Common myeloid progenitor, CD34-positive (primary cell): ENCODE data around the gene IFIT5.
"Not testable (repeated sequence)": the region's sequence is repeated elsewhere in the genome, so short reads cannot be mapped to it uniquely, and the experiment has no call there.

Source experiments
- CTCF ChIA-PET: fragments of 350-600 bp; sonication (Branson Sonifier 250); formaldehyde crosslinking; loops from one replicate; lab custom pipeline; 2021; ENCODE audit warnings: antibody characterized with exemption; lab: Charles Lee
- POLR2A ChIA-PET: fragments of 350-600 bp; sonication (Branson Sonifier 250); formaldehyde crosslinking; loops from one replicate; lab custom pipeline; 2021; ENCODE audit warnings: antibody characterized with exemption; lab: Charles Lee
- DNase-seq, 3 donors: peaks; one replicate each; pipeline versions ENCODE4 v3.0.0 to v3.0.0-alpha.2; 2013
- H3K27ac ChIP-seq, 2 experiments: 1 replicate in 1 of 2; 2 replicates in 1 of 2; pipeline ENCODE4 v1.7.0; 2013; ENCODE audit warnings: inconsistent platforms in 2 of 2, low read length in 2 of 2, mild to moderate bottlenecking in 2 of 2, low read depth in 1 of 2, moderate library complexity in 1 of 2; ENCODE audit not compliant: severe bottlenecking in 2 of 2, insufficient read depth in 1 of 2, poor library complexity in 1 of 2
- H3K27me3 ChIP-seq, 5 experiments: replicated peaks in 2 of 5; 1 replicate in 3 of 5; 2 replicates in 2 of 5; pipeline versions ENCODE4 v1.6.1 to v1.7.0; 2013; ENCODE audit warnings: low read length in 4 of 5, mild to moderate bottlenecking in 2 of 5, moderate library complexity in 2 of 5, inconsistent platforms in 1 of 5; ENCODE audit not compliant: insufficient read depth in 5 of 5, control insufficient read depth in 4 of 5
- H3K36me3 ChIP-seq, 4 experiments: 1 replicate in 2 of 4; 2 replicates in 2 of 4; pipeline versions ENCODE4 v1.6.1 to v1.7.0; 2013; ENCODE audit warnings: low read length in 3 of 4, control low read depth in 1 of 4, mild to moderate bottlenecking in 1 of 4; ENCODE audit not compliant: control insufficient read depth in 4 of 4, insufficient read depth in 4 of 4
- H3K4me1 ChIP-seq, 4 experiments: 1 replicate in 3 of 4; 2 replicates in 1 of 4; pipeline versions ENCODE4 v1.6.1 to v1.7.1; 2013; ENCODE audit warnings: low read length in 3 of 4, mild to moderate bottlenecking in 3 of 4, control low read depth in 1 of 4, inconsistent platforms in 1 of 4, moderate library complexity in 1 of 4; ENCODE audit not compliant: control insufficient read depth in 4 of 4, insufficient read depth in 4 of 4; ENCODE audit errors: control extremely low read depth in 1 of 4
- H3K4me3 ChIP-seq, 7 experiments: 1 replicate in 4 of 7; 2 replicates in 3 of 7; pipeline versions ENCODE4 v1.5.1 to v1.7.0; 2013; ENCODE audit warnings: mild to moderate bottlenecking in 7 of 7, low read length in 6 of 7, moderate library complexity in 6 of 7, inconsistent platforms in 2 of 7, low read depth in 2 of 7, control low read depth in 1 of 7; ENCODE audit not compliant: insufficient read depth in 4 of 7, control insufficient read depth in 1 of 7; ENCODE audit errors: extremely low read depth in 1 of 7
- H3K9me3 ChIP-seq, 5 experiments: 1 replicate in 4 of 5; 2 replicates in 1 of 5; pipeline versions ENCODE4 v1.6.1 to v1.7.1; 2013; ENCODE audit warnings: low read length in 4 of 5, mild to moderate bottlenecking in 2 of 5, inconsistent platforms in 1 of 5, low read depth in 1 of 5, moderate library complexity in 1 of 5; ENCODE audit not compliant: control insufficient read depth in 4 of 5, insufficient read depth in 2 of 5; ENCODE audit errors: control extremely low read depth in 1 of 5
- WGBS: methylation state at CpG from one replicate; pipeline ENCODE4 v1.1.5; 2013; ENCODE audit not compliant: insufficient coverage; 5-methylcytosine and 5-hydroxymethylcytosine counted together

IFIT5 gene

DNA sequence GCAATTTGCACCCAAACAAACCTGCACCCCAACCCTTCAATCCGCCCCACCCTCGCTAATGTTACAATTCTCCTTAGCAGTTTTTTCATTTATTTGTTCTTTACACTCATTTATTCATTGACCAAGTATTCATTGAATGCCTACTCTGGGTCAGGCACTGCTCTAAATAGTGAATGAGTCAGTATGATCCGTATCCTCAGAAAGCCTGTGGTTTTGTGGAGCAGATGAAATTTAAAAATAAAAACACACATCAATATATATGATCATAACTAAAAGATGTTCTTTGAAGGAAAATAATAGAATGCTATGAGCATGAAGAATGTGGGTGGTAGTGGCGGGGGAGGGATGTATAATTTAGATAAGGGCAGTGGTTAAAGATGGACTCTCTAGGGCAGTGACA is 13.3 kb downstream of the IFIT5 start:
- Histone ChIP-seq H3K27me3 (no peaks in the 10 kb centered on the region), H3K9me3 (no peaks in the 10 kb centered on the region), H3K4me3 (no peak overlapping the region), H3K27ac (no peak overlapping the region), H3K36me3 (no peaks in the 10 kb centered on the region), H3K4me1 (no peaks in the 10 kb centered on the region)
- 100% methylated on average over 1 of the region's 4 CpGs for WGBS
- ChIA-PET POLR2A (no interaction called here), CTCF (interaction anchor here (1.2 to 2.7 kb wide), 4 partner anchors 10 to 137 kb away, joined by 3 to 10 read pairs (median 5); no protein-coding TSS in a partner anchor)
- DNase-seq, result no peak

GRCh38 chr10:89428877-89429276 is 14.5 kb downstream of the IFIT5 start:
- Histone ChIP-seq H3K27me3 (no peaks in the 10 kb centered on the region), H3K4me1 (no peaks in the 10 kb centered on the region), H3K9me3 (no peaks in the 10 kb centered on the region), H3K27ac (no peak overlapping the region), H3K36me3 (no peaks in the 10 kb centered on the region), H3K4me3 (no peak overlapping the region)
- ChIA-PET CTCF (interaction anchor here (0.6 to 1.1 kb wide), 2 partner anchors 10 to 38 kb away, joined by 3 read pairs; no protein-coding TSS in a partner anchor), POLR2A (no interaction called here)
- no peak for DNase-seq
- no CpG with 5 or more reads among the region's 1 CpG for WGBS

DNA sequence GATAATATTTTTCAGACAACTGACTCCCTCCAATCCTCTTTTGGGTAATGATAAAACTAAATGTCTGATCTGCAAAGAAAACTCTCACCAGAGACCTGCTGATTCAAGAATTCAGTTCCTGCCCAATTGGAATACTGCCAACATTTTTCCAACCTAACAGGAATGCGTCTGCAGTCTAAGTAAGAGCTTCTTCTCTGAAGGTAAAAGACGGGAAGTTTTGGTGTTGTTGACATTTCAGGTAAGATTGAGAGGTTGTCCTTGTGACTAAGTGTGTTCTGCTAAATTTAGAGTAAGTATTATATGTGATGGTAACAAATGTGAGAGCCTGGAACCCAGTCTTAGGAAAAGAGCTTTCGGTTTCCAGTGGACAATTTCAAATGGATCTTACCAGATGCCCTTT is 17.6 kb downstream of the IFIT5 start:
- no peak for DNase-seq
- Histone ChIP-seq H3K4me3 (no peak overlapping the region), H3K4me1 (no peaks in the 10 kb centered on the region), H3K27me3 (peaks cover 0 to 2% (median 0%) of the 10 kb centered on the region in 5 experiments), H3K9me3 (no peaks in the 10 kb centered on the region), H3K27ac (no peak overlapping the region), H3K36me3 (no peaks in the 10 kb centered on the region)
- WGBS, result no CpG with 5 or more reads among the region's 3 CpGs
- CTCF ChIA-PET, result interaction anchor here (0.7 to 1.3 kb wide), 4 partner anchors 14 to 137 kb away, joined by 3 to 4 read pairs (median 3); no protein-coding TSS in a partner anchor
- POLR2A ChIA-PET, result no interaction called here

- no peaks in the 10 kb centered on the region for H3K9me3 ChIP-seq
- POLR2A ChIA-PET, result no interaction called here
- CTCF ChIA-PET, result no interaction called here
- H3K4me3 ChIP-seq, result no peak overlapping the region
- 100% methylated on average over 4 of the region's 4 CpGs for WGBS
- no peaks in the 10 kb centered on the region for H3K36me3 ChIP-seq
- no peak overlapping the region for H3K27ac ChIP-seq
- DNase-seq, result no peak
- H3K27me3 ChIP-seq, result peaks cover 0 to 2% (median 0%) of the 10 kb centered on the region in 5 experiments
- no peaks in the 10 kb centered on the region for H3K4me1 ChIP-seq
Observed at GRCh38 chr10:89438525-89438924, 24.2 kb downstream of the IFIT5 start.

DNA sequence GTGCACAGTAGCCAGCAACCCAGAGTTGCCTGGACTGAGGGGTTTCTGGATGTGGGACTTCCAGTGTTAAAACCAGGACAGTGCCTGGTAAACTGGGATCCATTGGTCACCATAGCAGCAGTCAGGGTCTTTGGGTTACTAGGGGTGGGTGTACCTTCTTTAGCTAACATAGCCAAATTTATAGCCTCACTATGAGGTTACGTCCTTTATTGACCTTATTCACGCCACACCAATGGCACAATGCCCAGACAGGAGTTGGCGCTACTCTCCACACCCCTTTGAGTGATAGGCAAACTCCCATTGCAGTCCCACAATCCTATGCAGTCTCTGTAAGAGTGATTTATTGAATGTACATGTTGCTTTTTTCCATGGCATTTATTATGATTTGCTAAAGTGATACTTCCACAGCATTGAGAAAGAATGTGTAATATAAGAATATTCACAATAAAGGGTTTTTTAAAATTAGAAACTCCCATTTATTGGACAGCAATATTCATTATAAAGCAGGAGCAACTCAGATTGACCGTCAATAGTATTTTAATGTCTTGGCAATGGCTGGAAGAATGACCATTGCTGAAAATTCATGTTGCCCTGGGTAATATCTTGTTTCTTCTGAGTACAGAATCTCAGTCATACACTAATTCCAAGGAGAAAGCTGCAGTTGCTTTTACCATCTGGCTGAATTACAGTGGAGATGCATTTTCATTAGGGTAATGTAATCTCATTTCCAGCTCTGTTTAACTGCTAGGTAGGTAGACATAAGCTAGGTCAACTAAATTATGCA is 26.1 kb downstream of the IFIT5 start:
- WGBS, result 90% methylated on average over 3 of the region's 4 CpGs
- Histone ChIP-seq H3K36me3 (no peaks in the 10 kb centered on the region), H3K4me3 (no peak overlapping the region), H3K4me1 (no peaks in the 10 kb centered on the region), H3K9me3 (no peaks in the 10 kb centered on the region), H3K27me3 (peaks cover 0 to 2% (median 0%) of the 10 kb centered on the region in 5 experiments), H3K27ac (no peak overlapping the region)
- DNase-seq, result no peak
- CTCF ChIA-PET, result no interaction called here
- POLR2A ChIA-PET, result no interaction called here

DNA sequence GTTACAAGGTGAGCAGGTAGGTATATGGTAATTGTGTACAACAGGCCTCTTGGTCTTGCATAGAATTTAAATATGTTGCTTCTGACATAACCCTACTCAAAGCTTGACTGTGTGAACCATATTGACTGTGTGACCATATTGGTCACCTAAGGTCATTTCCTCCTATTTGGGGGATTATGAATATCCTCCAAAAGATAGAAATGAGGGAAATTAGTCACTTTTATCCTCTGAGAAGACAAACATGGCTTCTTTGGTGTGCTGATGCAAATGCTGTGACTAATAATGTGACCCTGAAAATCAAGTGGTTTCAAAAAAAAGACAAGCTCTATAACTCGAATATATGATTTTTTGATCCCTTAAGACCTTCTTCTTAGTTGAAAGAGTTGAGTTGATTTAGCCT is 27.9 kb downstream of the IFIT5 start:
- Histone ChIP-seq H3K4me1 (no peaks in the 10 kb centered on the region), H3K4me3 (no peak overlapping the region), H3K9me3 (no peaks in the 10 kb centered on the region), H3K27ac (no peak overlapping the region), H3K36me3 (no peaks in the 10 kb centered on the region), H3K27me3 (no peaks in the 10 kb centered on the region)
- WGBS, result 80% methylated on average over 1 of the region's 1 CpG
- CTCF ChIA-PET, result no interaction called here
- no peak for DNase-seq
- POLR2A ChIA-PET, result no interaction called here

GRCh38 chr10:89444819-89445218 is 30.5 kb downstream of the IFIT5 start:
- H3K4me1 ChIP-seq, H3K36me3 ChIP-seq, H3K27ac ChIP-seq, H3K4me3 ChIP-seq, H3K27me3 ChIP-seq, DNase-seq, H3K9me3 ChIP-seq, POLR2A ChIA-PET, CTCF ChIA-PET: not testable (repeated sequence)
- 98% methylated on average over 7 of the region's 7 CpGs for WGBS
